ENCODE data around the gene METTL15. TPM values are rescaled to one million over a fixed set of nuclear protein-coding genes. Genes with fewer than 3 reads are reported as not detected.

METTL15 gene
- total and polyA plus RNA-seq, 2 of the 8 experiments (the other 6 are each of a cell fraction or from before 2014, with no cell fraction given): 5.4 to 10.5 TPM

DNA sequence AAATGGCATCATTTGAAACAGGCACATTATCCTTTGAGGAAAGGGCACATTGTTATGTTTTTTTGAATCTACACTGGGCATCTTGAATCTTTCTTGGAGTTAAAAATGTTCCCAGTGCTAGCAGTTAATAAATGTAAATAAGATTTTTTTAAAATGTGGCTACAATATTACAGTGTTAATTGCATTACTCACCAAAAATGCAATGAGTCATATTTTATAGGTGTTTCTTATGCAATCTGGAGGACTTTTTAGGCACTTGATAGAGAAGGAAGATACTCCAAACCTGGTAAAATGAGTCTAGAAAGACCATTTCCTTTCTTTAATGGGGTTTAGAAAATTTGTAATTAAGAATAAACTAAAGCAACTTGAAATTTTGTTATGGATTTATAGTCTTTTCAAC is 238.0 kb downstream of the METTL15 start:
- Histone ChIP-seq H2BK20ac (ENCODE audit: low read length) (no peak overlapping the region), H4K91ac (replicated peaks; ENCODE audit: insufficient read length, low read length) (no peak overlapping the region)

More for the DNA sequence above, 238.0 kb downstream of the METTL15 start:
- Histone ChIP-seq H3K4ac (replicated peaks; ENCODE audit: insufficient read length, low read depth, low read length) (no peak overlapping the region), H3K14ac (ENCODE audit: insufficient read length) (no peak overlapping the region), H3K27ac (ENCODE audit: low read depth, low read length) (no peak overlapping the region), H3K4me3 (ENCODE audit: extremely low read depth in 1 of 4, insufficient read depth in 2 of 4, low read depth in 3 of 4, low read length in 4 of 4) (no peak overlapping the region), H2BK120ac (replicated peaks; ENCODE audit: low read depth, low read length) (no peak overlapping the region), H3K23me2 (ENCODE audit: low read depth, low read length) (no peaks in the 10 kb centered on the region), H3K36me3 (ENCODE audit: control insufficient read depth in 2 of 4, insufficient read depth in 4 of 4, low read length in 3 of 4) (no peaks in the 10 kb centered on the region), H3K27me3 (replicated peaks in 1 of 4; ENCODE audit: control insufficient read depth in 3 of 4, extremely low read depth in 1 of 4, insufficient read depth in 3 of 4, low read length in 3 of 4) (no peaks in the 10 kb centered on the region), H3K9me3 (ENCODE audit: insufficient read depth in 2 of 2, low read depth in 1 of 2, low read length in 1 of 2) (no peaks in the 10 kb centered on the region), H3K23ac (ENCODE audit: insufficient read length) (no peak overlapping the region), H3K79me2 (ENCODE audit: control insufficient read depth in 1 of 2, insufficient read depth in 2 of 2, low read length in 2 of 2) (no peaks in the 10 kb centered on the region), H3K79me1 (ENCODE audit: low read depth, low read length) (no peaks in the 10 kb centered on the region), H4K20me1 (replicated peaks in 1 of 2; ENCODE audit: control insufficient read depth in 1 of 2, insufficient read depth in 2 of 2, low read length in 2 of 2) (no peaks in the 10 kb centered on the region), H3K4me2 (ENCODE audit: insufficient read depth in 1 of 2, low read depth in 2 of 2, low read length in 2 of 2) (no peak overlapping the region), H3K9ac (replicated peaks in 1 of 4; ENCODE audit: extremely low read depth in 1 of 4, low read depth in 3 of 4, low read length in 3 of 4) (no peak overlapping the region), H2BK5ac (ENCODE audit: low read depth, low read length) (no peak overlapping the region), H2AK5ac (ENCODE audit: low read depth, low read length) (no peak overlapping the region), H4K5ac (ENCODE audit: insufficient read length, low read depth, low read length) (no peak overlapping the region), H2BK12ac (ENCODE audit: low read depth, low read length) (no peak overlapping the region), H3K18ac (ENCODE audit: extremely low read depth, low read length) (no peak overlapping the region), H2BK15ac (ENCODE audit: low read length) (no peak overlapping the region), H2AFZ (ENCODE audit: low read length) (no peak overlapping the region), H3K4me1 (replicated peaks in 1 of 4; ENCODE audit: control insufficient read depth in 3 of 4, insufficient read depth in 4 of 4, low read length in 3 of 4) (no peaks in the 10 kb centered on the region), H3K56ac (replicated peaks; ENCODE audit: insufficient read length, low read depth, low read length) (no peak overlapping the region), H4K8ac (ENCODE audit: extremely low read depth, insufficient read depth, low read length) (no peak overlapping the region)
- ChIA-PET CTCF (ENCODE audit: partially characterized antibody) (no interaction called here), POLR2A (ENCODE audit: partially characterized antibody) (no interaction called here)
- DNase-seq (ENCODE audit: low read depth in 1 of 2, low spot score in 2 of 2) (no peak), FAIRE-seq (no peak)
- TF ChIP-seq BCL11A (IDR thresholded peaks at IDR 0.05; ENCODE audit: low read depth in 2 of 2, low read length in 2 of 2): no peak
- no peak for TF ChIP-seq SAP30 (IDR thresholded peaks at IDR 0.05; ENCODE audit: insufficient read depth, insufficient replicate concordance, low read length)
- TF ChIP-seq, protein P1, sequence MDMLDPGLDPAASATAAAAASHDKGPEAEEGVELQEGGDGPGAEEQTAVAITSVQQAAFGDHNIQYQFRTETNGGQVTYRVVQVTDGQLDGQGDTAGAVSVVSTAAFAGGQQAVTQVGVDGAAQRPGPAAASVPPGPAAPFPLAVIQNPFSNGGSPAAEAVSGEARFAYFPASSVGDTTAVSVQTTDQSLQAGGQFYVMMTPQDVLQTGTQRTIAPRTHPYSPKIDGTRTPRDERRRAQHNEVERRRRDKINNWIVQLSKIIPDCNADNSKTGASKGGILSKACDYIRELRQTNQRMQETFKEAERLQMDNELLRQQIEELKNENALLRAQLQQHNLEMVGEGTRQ (IDR thresholded peaks at IDR 0.05; ENCODE audit: low read length): no peak
- no peak for TF ChIP-seq MAFK (IDR thresholded peaks at IDR 0.05; ENCODE audit: low read depth, low read length)
- TF ChIP-seq FOSL1 (IDR thresholded peaks at IDR 0.05; ENCODE audit: insufficient read depth, low read depth, low read length): no peak
- TF ChIP-seq RXRA (IDR thresholded peaks at IDR 0.05; ENCODE audit: insufficient read depth, low read depth, low read length): no peak
- TF ChIP-seq SIRT6 (IDR thresholded peaks at IDR 0.05; ENCODE audit: low read length): no peak
- TF ChIP-seq ASH2L (IDR thresholded peaks at IDR 0.05; ENCODE audit: low read length): no peak
